GM19043 (cell line): ENCODE measurements around the gene CEP19.

Experiments
- ATAC-seq: cut with Tn5 transposase; IDR thresholded peaks from one replicate; pipeline ENCODE4 v1.9.1; 2021; ENCODE audit warnings: low read depth; ENCODE audit not compliant: unreplicated experiment

Gene CEP19

GRCh38 chr3:196667056-196667825 is 44.8 kb downstream of the CEP19 start:
- no peak for ATAC-seq

GRCh38 chr3:196666001-196666867 is 45.8 kb downstream of the CEP19 start:
- ATAC-seq = no peak

DNA sequence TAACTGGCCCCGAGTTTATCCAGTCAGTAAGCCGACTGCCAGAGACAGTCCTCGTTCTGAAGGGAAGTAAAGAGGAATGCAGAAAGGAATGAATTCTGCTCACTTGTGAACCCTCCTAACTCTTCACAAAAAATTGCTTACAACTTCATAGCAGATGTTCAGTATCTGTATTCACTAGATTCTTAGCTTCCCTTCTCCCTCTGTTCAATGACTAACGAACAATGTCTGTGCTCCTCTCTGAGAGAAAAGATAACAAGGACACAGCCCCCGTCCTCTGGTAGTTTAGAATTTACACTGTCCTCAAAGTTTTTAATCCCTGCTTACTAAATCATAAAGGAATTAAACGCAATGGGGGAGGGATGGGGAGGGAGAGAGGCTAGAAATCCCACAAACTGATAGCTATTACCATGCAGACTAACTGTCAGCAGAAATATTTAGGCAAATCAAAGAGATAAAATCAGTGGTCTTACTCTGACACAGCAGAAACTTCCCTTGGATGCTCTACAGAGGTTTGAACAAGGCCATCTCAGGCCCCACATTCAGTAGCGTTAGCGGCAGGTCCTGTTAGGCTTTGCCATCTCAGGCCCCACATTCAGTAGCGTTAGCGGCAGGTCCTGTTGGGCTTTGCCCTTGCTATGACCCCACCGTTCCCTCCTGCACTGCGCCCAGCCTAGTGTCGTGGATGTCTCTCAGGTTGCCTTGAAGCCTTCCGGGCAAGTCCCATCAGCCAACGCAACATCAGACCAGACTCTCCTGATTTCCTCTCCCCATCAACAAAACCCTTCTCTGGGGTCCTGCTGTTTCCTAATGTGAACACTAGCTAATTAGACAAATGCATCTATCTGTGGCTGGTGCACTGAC is 49.1 kb downstream of the CEP19 start:
- ATAC-seq = no peak

- ATAC-seq = no peak
Observed at GRCh38 chr3:196662033-196662432, 50.0 kb downstream of the CEP19 start.

- no peak for ATAC-seq
Observed at GRCh38 chr3:196661400-196661799, 50.6 kb downstream of the CEP19 start.

DNA sequence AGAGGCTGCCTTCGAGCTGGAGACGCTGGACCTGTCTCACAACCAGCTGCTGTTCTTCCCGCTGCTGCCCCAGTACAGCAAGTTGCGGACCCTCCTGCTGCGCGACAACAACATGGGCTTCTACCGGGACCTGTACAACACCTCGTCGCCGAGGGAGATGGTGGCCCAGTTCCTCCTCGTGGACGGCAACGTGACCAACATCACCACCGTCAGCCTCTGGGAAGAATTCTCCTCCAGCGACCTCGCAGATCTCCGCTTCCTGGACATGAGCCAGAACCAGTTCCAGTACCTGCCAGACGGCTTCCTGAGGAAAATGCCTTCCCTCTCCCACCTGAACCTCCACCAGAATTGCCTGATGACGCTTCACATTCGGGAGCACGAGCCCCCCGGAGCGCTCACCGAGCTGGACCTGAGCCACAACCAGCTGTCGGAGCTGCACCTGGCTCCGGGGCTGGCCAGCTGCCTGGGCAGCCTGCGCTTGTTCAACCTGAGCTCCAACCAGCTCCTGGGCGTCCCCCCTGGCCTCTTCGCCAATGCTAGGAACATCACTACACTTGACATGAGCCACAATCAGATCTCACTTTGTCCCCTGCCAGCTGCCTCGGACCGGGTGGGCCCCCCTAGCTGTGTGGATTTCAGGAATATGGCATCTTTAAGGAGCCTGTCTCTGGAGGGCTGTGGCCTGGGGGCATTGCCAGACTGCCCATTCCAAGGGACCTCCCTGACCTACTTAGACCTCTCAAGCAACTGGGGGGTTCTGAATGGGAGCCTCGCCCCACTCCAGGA is 51.5 kb downstream of the CEP19 start:
- ATAC-seq = no peak

- no peak for ATAC-seq
Observed at GRCh38 chr3:196659901-196660351, 52.1 kb downstream of the CEP19 start.
